Stimulated activated CD8-positive, alpha-beta memory T cell treated with anti-CD3 and anti-CD28 coated beads, Interleukin-7, amount 100 ng/mL, for 24 hours (primary cell): ENCODE data around the gene TADA1.
"Not testable (repeated sequence)": the region's sequence is repeated elsewhere in the genome, so short reads cannot be mapped to it uniquely, and the experiment has no call there.

ENCODE experiments used
- DNase-seq: peaks from one replicate; pipeline ENCODE4 v3.0.0-alpha.2; 2020; ENCODE audit warnings: low read depth

The TADA1 gene

GRCh38 chr1:166843769-166844596, 32.1 kb downstream of the TADA1 start:
- DNase-seq = no peak

GRCh38 chr1:166843322-166843721, 32.7 kb downstream of the TADA1 start:
- DNase-seq = no peak

- DNase-seq = no peak
Observed at GRCh38 chr1:166840309-166841274, 35.5 kb downstream of the TADA1 start.

- DNase-seq = peak; percentile 20
Observed at GRCh38 chr1:166839600-166840308, 36.3 kb downstream of the TADA1 start.

- DNase-seq = peak; percentile 61
Observed at GRCh38 chr1:166838766-166839599, 37.1 kb downstream of the TADA1 start, which contains the start of gene POGK. Gene POGK, plus strand, starts transcription at chr1:166839475. Its CDS starts 1,482 bp downstream, at chr1:166840957.

- no peak for DNase-seq
Observed at GRCh38 chr1:166836733-166837132, 39.3 kb downstream of the TADA1 start.

- DNase-seq = not testable (repeated sequence)
Observed at GRCh38 chr1:166829762-166830161, 46.3 kb downstream of the TADA1 start.

GRCh38 chr1:166827426-166827825, 48.6 kb downstream of the TADA1 start:
- DNase-seq = no peak

GRCh38 chr1:166822385-166822784, 53.7 kb downstream of the TADA1 start:
- DNase-seq = no peak

- no peak for DNase-seq
Observed at GRCh38 chr1:166819974-166820373, 56.1 kb downstream of the TADA1 start.

GRCh38 chr1:166814611-166815010, 61.5 kb downstream of the TADA1 start:
- no peak for DNase-seq

GRCh38 chr1:166813508-166814223, 62.4 kb downstream of the TADA1 start:
- no peak for DNase-seq

- DNase-seq = no peak
Observed at GRCh38 chr1:166811691-166812090, 64.4 kb downstream of the TADA1 start.

- DNase-seq = no peak
Observed at GRCh38 chr1:166808952-166809351, 67.1 kb downstream of the TADA1 start.
